ENCODE data around the gene NSL1. TPM values are rescaled to one million over a fixed set of nuclear protein-coding genes. Genes with fewer than 3 reads are reported as not detected.
"Not testable (repeated sequence)": the region's sequence is repeated elsewhere in the genome, so short reads cannot be mapped to it uniquely, and the experiment has no call there.

NSL1 gene, protein sequence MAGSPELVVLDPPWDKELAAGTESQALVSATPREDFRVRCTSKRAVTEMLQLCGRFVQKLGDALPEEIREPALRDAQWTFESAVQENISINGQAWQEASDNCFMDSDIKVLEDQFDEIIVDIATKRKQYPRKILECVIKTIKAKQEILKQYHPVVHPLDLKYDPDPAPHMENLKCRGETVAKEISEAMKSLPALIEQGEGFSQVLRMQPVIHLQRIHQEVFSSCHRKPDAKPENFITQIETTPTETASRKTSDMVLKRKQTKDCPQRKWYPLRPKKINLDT
- total RNA-seq, result 10 to 100 TPM; 17.1 to 33.9 TPM

DNA sequence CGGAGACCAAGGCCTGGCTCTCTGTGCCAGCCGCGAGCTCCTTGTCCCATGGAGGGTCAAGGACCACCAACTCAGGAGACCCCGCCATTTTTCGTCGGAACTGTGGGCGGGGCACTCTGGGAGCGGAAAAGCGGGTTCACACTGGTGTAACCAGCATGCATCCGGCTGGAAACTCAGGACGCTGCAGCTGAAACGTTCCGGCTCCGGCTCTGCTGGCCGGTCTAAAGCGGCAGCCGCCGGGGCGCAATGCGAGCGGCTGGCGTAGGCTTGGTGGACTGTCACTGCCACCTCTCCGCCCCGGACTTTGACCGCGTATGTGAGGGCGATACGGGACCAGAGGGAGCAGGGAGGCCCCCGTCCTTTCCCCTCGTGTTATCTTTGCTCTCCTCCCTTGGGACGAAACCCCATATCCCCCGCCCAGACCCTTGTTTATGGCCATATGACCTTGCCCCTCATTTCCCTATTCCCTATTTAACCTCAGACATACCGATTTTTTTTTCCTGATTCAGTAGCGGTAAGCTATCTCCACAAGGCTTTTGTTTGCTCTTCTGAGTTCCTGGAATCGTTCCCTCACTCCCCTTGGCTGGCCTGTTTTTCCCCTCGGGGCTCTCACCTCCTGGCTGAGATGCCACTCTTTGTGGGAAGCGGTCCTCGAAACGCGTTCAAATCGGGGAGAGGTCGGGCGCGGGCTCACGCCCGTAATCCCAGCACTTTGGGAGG is at the start of gene NSL1, which contains the start of gene TATDN3:
Gene NSL1, minus strand, starts transcription at position 102 of the 720 bp plus-strand sequence. Its CDS starts 14 bp downstream, at position 88.
Gene TATDN3, plus strand, starts transcription at position 219 of the 720 bp plus-strand sequence. Its CDS starts 28 bp downstream, at position 247.
- peak within 1 kb of the TSS; percentile 96 for H3K27ac ChIP-seq
- no peaks in the 10 kb centered on the region for H3K27me3 ChIP-seq
- H3K36me3 ChIP-seq, result no peaks in the 10 kb centered on the region
- DNase-seq, result peak; percentile 96
- peak within 1 kb of the TSS; percentile 91 for H3K4me3 ChIP-seq
- intact Hi-C loops (cut with DNase I), result no loop called here
- TF ChIP-seq, protein P1, sequence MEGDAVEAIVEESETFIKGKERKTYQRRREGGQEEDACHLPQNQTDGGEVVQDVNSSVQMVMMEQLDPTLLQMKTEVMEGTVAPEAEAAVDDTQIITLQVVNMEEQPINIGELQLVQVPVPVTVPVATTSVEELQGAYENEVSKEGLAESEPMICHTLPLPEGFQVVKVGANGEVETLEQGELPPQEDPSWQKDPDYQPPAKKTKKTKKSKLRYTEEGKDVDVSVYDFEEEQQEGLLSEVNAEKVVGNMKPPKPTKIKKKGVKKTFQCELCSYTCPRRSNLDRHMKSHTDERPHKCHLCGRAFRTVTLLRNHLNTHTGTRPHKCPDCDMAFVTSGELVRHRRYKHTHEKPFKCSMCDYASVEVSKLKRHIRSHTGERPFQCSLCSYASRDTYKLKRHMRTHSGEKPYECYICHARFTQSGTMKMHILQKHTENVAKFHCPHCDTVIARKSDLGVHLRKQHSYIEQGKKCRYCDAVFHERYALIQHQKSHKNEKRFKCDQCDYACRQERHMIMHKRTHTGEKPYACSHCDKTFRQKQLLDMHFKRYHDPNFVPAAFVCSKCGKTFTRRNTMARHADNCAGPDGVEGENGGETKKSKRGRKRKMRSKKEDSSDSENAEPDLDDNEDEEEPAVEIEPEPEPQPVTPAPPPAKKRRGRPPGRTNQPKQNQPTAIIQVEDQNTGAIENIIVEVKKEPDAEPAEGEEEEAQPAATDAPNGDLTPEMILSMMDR (IDR thresholded peaks at IDR 0.05), result no peak
- no peaks in the 10 kb centered on the region for H3K9me3 ChIP-seq
- H3K4me1 ChIP-seq, result peaks cover 6% of the 10 kb centered on the region
- H3K9ac ChIP-seq (ENCODE audit: low read depth in 2 of 2, low read length in 2 of 2), result peak within 1 kb of the TSS; percentile 78 to 94

DNA sequence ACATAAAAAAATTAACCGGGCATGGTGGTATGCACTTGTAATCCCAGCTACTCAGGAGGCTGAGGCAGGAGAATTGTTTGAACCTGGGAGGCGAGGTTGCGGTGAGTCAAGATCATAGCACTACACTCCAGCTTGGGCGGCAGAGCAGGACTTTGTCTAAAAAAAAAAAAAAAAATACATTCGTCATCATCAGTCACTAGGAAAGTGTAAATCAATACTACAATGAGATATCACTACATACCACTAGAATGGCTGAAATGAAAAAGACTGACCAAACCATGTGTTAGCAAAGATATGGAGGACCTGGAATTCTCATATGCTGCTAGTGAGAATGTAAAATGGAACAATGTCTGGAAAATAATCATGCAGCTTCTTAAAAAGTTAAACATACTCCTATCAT is 46.6 kb upstream of the NSL1 start:
- no peaks in the 10 kb centered on the region for H3K27me3 ChIP-seq
- no peaks in the 10 kb centered on the region for H3K9me3 ChIP-seq
- intact Hi-C loops (cut with DNase I), result no loop called here
- H3K9ac ChIP-seq (ENCODE audit: low read depth in 2 of 2, low read length in 2 of 2), result no peak overlapping the region
- H3K4me3 ChIP-seq, result no peak overlapping the region
- no peak overlapping the region for H3K27ac ChIP-seq
- TF ChIP-seq, protein P1 (IDR thresholded peaks at IDR 0.05), result no peak
- no peaks in the 10 kb centered on the region for H3K36me3 ChIP-seq
- no peaks in the 10 kb centered on the region for H3K4me1 ChIP-seq
- no peak for DNase-seq

DNA sequence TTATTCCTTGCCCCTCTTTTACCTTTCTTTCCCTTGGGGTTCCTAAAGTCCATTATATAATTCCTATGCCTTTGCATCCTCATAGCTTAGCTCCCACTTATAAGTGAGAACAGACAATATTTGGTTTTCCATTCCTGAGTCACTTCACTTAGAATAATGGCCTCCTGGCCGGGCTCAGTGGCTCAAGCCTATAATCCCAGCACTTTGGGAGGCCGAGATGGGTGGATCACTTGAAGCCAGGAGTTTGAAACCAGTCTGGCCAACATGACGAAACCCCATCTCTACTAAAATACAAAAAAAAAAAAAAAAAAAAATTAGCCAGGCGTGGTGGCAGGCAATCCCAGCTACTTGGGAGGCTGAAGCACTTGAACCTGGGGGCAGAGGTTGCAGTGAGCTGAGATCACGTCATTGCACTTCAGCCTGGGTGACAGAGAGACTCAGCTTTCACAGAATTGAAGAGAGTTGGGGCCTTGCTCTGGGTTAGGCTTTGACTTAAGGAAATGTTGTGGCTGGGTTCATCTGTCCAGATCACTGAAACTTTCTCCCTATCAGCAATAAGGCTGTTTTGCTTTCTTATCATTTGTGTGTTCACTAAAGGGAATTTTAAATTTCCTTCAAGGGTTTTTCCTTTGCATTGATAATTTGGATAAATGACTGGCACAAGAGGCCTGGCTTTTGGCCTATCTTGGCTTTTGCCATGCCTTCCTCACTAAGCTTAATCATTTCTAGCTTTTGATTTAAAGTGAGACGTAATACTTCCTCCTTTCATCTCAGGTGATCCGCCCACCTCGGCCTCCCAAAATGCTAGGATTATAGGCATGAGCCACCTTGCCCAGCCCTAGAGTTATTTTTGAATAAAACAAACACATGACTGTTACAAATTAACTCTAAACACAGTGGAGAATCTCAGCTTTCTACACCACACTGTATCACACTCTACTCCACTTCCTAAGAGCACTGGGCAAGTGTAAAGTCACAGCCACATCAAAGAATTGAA is 41.9 kb upstream of the NSL1 start:
- peak; percentile 74 for DNase-seq
- H3K27me3 ChIP-seq; H3K4me1 ChIP-seq; H3K36me3 ChIP-seq; H3K9me3 ChIP-seq; H3K4me3 ChIP-seq; intact Hi-C loops (cut with DNase I); H3K9ac ChIP-seq (ENCODE audit: low read depth in 2 of 2, low read length in 2 of 2): not testable (repeated sequence)
- peak overlapping the region; percentile 65 for H3K27ac ChIP-seq

DNA sequence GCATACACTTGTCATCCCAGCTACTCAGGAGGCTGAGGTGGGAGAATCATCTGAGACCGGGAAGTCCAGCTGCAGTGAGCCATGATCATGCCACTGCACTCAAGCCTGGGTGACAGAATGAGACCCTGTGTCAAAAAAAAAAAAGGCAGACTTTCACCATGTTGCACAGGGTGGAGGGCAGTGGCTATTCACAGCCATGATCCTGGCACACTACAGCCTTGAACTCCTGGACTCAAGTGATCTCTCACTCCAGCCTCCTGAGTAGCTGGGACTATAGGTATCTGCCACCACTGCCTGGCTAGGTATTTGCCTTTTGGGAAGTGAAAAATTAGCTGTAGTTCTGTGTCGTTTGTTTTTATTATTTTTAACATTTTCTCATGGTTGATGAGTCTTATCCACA is 36.8 kb upstream of the NSL1 start:
- Histone ChIP-seq H3K9me3 (no peaks in the 10 kb centered on the region), H3K27me3 (no peaks in the 10 kb centered on the region), H3K36me3 (no peaks in the 10 kb centered on the region), H3K27ac (peak overlapping the region; percentile 27), H3K4me3 (no peak overlapping the region), H3K9ac (ENCODE audit: low read depth in 2 of 2, low read length in 2 of 2) (no peak overlapping the region), H3K4me1 (peaks cover 4% of the 10 kb centered on the region)
- TF ChIP-seq, protein P1 (IDR thresholded peaks at IDR 0.05), result no peak
- intact Hi-C loops (cut with DNase I), result no loop called here
- no peak for DNase-seq

DNA sequence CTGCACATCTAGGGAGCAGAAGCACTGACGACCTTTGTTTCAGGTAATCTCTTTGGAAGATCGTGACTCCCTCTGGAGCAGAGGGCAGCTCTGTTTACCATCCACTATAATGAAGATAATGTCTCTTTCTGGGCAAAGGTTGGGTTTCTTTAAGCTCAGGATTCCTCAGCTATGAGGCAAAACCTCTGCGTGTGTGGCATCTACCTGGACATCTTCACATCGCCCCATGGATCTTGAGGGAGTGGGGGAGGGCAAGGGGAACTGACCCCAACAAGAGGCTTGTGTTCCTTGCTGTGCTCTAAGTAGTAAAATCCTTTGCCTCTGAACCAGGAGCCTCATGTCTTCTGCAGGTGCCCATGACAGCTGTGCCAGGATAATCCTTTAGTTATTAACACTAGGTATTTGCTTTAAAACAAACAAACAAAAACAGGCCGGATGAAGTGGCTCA is 36.3 kb upstream of the NSL1 start:
- peak overlapping the region; percentile 27 for H3K27ac ChIP-seq
- no peak overlapping the region for H3K4me3 ChIP-seq
- peaks cover 4% of the 10 kb centered on the region for H3K4me1 ChIP-seq
- H3K36me3 ChIP-seq, result no peaks in the 10 kb centered on the region
- intact Hi-C loops (cut with DNase I), result no loop called here
- peak; percentile 39 for DNase-seq
- no peak overlapping the region for H3K9ac ChIP-seq (ENCODE audit: low read depth in 2 of 2, low read length in 2 of 2)
- H3K27me3 ChIP-seq, result no peaks in the 10 kb centered on the region
- TF ChIP-seq, protein P1 (IDR thresholded peaks at IDR 0.05), result no peak
- H3K9me3 ChIP-seq, result no peaks in the 10 kb centered on the region
